Lower leg skin (tissue), 4 donors: ENCODE results near the gene MYL3. TPM values are rescaled to one million over a fixed set of nuclear protein-coding genes. Genes with fewer than 3 reads are reported as not detected.

ENCODE experiments used
- DNase-seq, 2 donors: peaks; one replicate each; pipeline ENCODE4 v3.0.0-alpha.2; 2019; ENCODE audit warnings: low spot score in 2 of 2
- H3K4me3 ChIP-seq: fragments of 200-600 bp; sonication (generic); 2 replicates; pipeline ENCODE4 v1.5.1; 2017; ENCODE audit warnings: mild to moderate bottlenecking, low read depth; ENCODE audit not compliant: poor library complexity, severe bottlenecking
- POLR2A ChIP-seq, 2 donors: fragments of 450-650 bp; IDR thresholded peaks; one replicate each; pipeline ENCODE4 v1.6.1; 2016 to 2017; ENCODE audit warnings: antibody characterized with exemption in 2 of 2, mild to moderate bottlenecking in 1 of 2, moderate library complexity in 1 of 2
- whole genome bisulfite sequencing, 2 donors: methylation state at CpG; one replicate each; pipeline ENCODE4 v1.1.5; 2018; 5-methylcytosine and 5-hydroxymethylcytosine counted together
- intact Hi-C: fragments of 100-400 bp; cut with DNase I; formaldehyde crosslinking; loops from one replicate; pipeline ENCODE4 v1.15.0; 2023; ENCODE audit warnings: low total_unique reads
- total RNA-seq, 4 donors: library from RNA; depleted of rRNA; stranded (reverse); fragments of >200 nt; gene quantifications; one replicate each; pipeline ENCODE4 v1.1.0, GENCODE V29; 2016
- TF ChIP-seq, protein P1 (sequence below), 3 donors: fragments of 450-650 bp; IDR thresholded peaks; one replicate each; pipeline ENCODE4 v1.5.1; 2016; ENCODE audit warnings: antibody characterized with exemption in 3 of 3, mild to moderate bottlenecking in 3 of 3, moderate library complexity in 2 of 3

MYL3 gene
- total RNA-seq, 4 donors from 2014 or later = 0.59 to 1.7 (median 1.3) TPM; not detected in 1

DNA sequence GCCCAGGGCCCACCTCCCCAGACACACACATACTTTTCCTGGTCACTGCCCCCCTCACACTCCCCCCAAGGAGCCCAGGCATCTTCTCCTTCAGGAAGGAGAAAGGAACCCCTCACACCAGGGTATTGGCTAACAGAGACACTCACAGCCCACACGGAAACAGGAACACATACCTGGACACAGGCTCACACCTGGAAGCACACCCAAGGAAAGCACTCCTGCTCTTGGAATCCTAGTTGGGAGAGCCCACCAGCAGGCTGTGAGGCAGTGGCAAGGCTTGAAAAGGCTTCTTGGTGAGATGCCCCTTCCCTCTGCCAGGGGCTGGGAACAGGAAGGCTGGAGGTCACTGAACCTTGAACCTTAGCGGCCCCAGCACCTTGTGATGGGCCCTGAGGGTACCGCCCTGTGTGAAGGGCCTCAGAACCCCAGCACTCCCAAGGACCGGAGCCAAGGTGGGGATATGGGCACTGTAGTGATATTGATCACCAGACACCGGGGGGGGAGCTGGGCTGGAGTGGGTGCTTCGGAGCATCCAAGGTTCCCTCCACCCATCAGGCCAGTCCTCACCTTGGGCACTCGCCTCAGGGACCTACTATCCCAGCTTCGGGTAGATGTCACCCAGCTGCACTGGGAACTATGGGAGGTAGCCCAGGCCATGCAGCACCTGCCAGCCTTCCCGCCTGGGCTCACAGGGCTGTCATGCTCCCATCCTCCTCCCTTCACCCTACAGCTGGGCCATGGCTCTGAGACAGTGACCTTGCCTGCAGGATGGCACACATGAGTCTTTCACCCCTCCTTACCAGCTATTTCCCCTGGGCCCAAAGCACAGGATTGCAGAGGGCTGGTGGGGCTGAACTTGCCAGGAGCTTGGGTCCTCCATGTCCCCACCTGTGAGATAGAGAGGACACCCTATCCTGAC lies 16.4 kb downstream of the MYL3 start:
- DNase-seq = peak in 1 of 2 donors; percentile 83
- TF ChIP-seq, protein P1, sequence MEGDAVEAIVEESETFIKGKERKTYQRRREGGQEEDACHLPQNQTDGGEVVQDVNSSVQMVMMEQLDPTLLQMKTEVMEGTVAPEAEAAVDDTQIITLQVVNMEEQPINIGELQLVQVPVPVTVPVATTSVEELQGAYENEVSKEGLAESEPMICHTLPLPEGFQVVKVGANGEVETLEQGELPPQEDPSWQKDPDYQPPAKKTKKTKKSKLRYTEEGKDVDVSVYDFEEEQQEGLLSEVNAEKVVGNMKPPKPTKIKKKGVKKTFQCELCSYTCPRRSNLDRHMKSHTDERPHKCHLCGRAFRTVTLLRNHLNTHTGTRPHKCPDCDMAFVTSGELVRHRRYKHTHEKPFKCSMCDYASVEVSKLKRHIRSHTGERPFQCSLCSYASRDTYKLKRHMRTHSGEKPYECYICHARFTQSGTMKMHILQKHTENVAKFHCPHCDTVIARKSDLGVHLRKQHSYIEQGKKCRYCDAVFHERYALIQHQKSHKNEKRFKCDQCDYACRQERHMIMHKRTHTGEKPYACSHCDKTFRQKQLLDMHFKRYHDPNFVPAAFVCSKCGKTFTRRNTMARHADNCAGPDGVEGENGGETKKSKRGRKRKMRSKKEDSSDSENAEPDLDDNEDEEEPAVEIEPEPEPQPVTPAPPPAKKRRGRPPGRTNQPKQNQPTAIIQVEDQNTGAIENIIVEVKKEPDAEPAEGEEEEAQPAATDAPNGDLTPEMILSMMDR (IDR thresholded peaks at IDR 0.05) = no peak
- no peak for TF ChIP-seq POLR2A (IDR thresholded peaks at IDR 0.05)
- intact Hi-C loops = no loop called here
- WGBS, 2 donors = 72 to 89% methylated on average over 5 to 7 of the region's 9 CpGs
- no peak overlapping the region for H3K4me3 ChIP-seq

DNA sequence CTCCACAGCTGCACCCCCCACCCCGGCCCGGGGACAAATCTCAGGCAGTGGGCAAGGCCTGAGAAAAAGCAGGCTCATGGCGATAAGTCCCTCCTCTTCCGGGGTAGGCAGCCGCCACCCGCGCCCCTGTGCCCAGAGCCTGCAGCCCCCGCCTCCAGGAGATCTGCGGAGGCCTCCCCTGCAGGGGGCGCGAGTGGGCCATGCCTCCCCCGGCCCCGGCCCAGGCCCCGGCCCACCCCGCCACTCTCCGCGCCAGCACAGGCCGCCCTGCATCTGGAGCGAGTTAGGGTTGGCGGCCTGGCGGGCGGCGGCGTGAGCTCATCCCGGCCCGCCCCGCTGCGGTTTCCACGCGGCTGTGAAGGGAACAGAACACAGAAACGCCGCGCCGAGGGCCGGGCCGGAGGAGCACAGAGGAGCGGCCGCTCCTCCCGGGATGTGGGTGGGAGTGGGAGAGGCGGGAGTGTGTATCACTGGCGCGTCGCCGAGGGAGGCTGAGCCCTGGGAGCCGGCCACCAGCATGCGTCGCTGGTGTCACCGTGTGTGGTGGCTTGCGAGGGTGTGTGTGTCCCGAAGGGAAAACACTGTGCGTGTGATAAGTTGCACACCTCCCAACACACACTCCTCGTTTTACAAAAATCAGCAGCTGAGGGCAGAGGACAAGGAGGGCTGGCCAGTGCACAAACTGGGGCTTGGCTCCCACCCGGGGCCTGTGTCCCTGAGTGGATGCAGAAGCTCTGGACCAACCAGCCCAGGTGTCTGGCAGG lies 17.2 kb downstream of the MYL3 start:
- intact Hi-C loops = no loop called here
- TF ChIP-seq POLR2A (IDR thresholded peaks at IDR 0.05) = no peak
- TF ChIP-seq, protein P1 (IDR thresholded peaks at IDR 0.05) = no peak
- H3K4me3 ChIP-seq = peak overlapping the region; percentile 31
- 2 to 4% methylated on average over 19 to 39 of the region's 53 CpGs for WGBS, 2 donors
- DNase-seq = peak; percentile 58 to 96

DNA sequence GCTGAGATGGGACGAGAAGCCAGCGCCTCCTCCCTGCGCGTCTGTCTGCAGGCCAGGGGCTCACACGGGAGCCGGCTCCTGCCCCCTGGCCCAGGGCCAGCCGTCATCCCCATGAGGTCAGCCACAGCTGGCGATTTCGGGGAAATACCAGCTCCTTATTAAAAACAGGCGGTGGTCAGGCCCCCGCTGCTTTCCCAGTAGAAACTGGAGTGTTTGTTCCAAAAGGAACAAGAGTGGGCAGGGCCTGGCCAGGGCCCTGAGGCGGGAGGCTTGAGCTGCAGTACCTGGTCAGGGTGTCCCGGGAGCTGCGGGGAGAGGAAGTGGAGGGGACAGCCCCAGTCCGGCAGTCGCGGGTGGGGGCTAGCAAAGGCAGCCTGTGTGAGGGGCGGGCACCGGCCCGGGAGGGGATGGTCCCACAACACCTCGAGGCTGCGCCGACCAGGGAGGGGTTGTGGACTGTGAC lies 17.8 kb downstream of the MYL3 start:
- intact Hi-C loops = no loop called here
- DNase-seq = peak; percentile 56 to 94
- 3 to 4% methylated on average over 20 to 21 of the region's 23 CpGs for WGBS, 2 donors
- TF ChIP-seq, protein P1 (IDR thresholded peaks at IDR 0.05) = no peak
- TF ChIP-seq POLR2A (IDR thresholded peaks at IDR 0.05) = no peak
- H3K4me3 ChIP-seq = peak overlapping the region; percentile 31

DNA sequence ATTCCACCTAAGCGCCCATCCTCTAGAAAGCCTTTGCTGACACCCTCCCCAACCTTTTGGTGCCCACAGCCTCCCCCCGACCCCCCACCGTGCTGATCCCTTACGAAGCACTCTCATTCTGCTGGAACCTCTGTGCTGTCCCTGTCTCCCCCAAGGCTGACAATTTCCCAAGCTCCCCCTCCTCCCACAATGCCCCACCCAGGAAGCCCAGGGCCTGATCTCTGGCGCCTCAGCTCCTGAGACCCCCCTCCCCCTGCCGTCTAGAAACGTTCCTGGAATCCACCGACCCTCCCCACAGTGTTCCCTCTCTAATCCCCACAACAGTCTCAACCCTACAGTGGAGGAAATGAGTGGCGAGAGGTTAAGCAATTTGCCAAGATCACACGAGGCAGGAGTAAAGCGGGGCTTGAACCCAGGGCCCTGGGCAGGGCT lies 18.3 kb downstream of the MYL3 start:
- TF ChIP-seq, protein P1 (IDR thresholded peaks at IDR 0.05) = no peak
- TF ChIP-seq POLR2A (IDR thresholded peaks at IDR 0.05) = no peak
- 30 to 34% methylated on average over 11 of the region's 11 CpGs for WGBS, 2 donors
- DNase-seq = no peak
- H3K4me3 ChIP-seq = no peak overlapping the region
- intact Hi-C loops = no loop called here

DNA sequence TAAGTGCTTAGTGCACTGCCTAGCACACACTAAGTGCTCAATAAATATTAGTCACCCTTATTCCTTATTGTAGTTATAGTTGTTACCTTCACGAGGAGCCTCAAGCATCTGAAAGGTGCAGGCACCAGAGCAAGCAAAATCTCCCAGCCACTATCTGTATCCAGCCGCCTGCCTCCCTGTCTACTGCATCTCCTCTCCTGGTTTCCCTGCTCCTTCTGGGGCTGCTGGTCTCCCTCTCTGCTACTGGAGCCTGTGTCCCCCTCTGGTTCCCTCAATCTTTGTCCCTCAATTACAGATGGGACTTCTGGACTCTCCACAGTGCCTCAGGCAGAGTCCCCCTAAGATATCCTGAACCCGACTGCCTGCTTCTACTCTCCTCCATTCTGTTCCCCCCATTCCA lies 18.8 kb downstream of the MYL3 start:
- TF ChIP-seq POLR2A (IDR thresholded peaks at IDR 0.05) = no peak
- TF ChIP-seq, protein P1 (IDR thresholded peaks at IDR 0.05) = no peak
- 75 to 85% methylated on average over 3 of the region's 3 CpGs for WGBS, 2 donors
- H3K4me3 ChIP-seq = no peak overlapping the region
- no peak for DNase-seq
- intact Hi-C loops = no loop called here
